Esophagus muscularis mucosa (tissue), 3 donors: Measurements from ENCODE around the gene NEUROD2.

ENCODE experiments used
- CTCF ChIP-seq, 3 experiments: fragments of 200-600 bp in 2 of 3; fragments of 450-650 bp in 1 of 3; sonication (generic) in 2 of 3; IDR thresholded peaks; one replicate each; pipeline ENCODE4 v1.5.1; 2017 to 2019; ENCODE audit warnings: antibody characterized with exemption in 3 of 3, mild to moderate bottlenecking in 2 of 3, moderate library complexity in 1 of 3
- POLR2A ChIP-seq: fragments of 450-650 bp; IDR thresholded peaks from one replicate; pipeline ENCODE4 v1.6.1; 2017; ENCODE audit warnings: antibody characterized with exemption, moderate library complexity, mild to moderate bottlenecking, low read depth
- POLR2AphosphoS5 ChIP-seq, 2 donors: sonication (generic); formaldehyde crosslinking; IDR thresholded peaks; one replicate each; pipeline ENCODE4 v1.6.1; 2017; ENCODE audit warnings: antibody characterized with exemption in 2 of 2

- TF ChIP-seq CTCF (IDR thresholded peaks at IDR 0.05) (no peak), POLR2AphosphoS5 (IDR thresholded peaks at IDR 0.05) (no peak), POLR2A (no peak)
These were observed at the start of gene NEUROD2 for GRCh38 chr17:39607851-39608130.
